ENCODE measurements around the gene STOX1. TPM values are rescaled to one million over a fixed set of nuclear protein-coding genes. Genes with fewer than 3 reads are reported as not detected.

Gene STOX1
- total and polyA plus RNA-seq, 2 of the 13 experiments (the other 11 are each of a cell fraction or from before 2014, with no cell fraction given) = 2.5 to 6.0 TPM

GRCh38 chr10:68900427-68901104 lies 73.2 kb downstream of the STOX1 start (continued):
- TF ChIP-seq GLMP (CRISPR knock-in tag; IDR thresholded peaks at IDR 0.05; ENCODE audit: borderline replicate concordance) (no peak), STAT6 (CRISPR knock-in tag; IDR thresholded peaks at IDR 0.05; ENCODE audit: borderline replicate concordance) (no peak), ZNF749 (CRISPR knock-in tag; IDR thresholded peaks at IDR 0.05; ENCODE audit: borderline replicate concordance) (no peak; the same call in 1 of the 2 replicates), ZSCAN31 (CRISPR knock-in tag; IDR thresholded peaks at IDR 0.05; ENCODE audit: low read depth) (no peak; the same call in 1 of the 2 replicates), ATF7 (IDR thresholded peaks at IDR 0.05) (no peak), ATF7 (CRISPR knock-in tag; IDR thresholded peaks at IDR 0.05) (0 out of 2 replicates have a peak, but pooled peaks have one; percentile 30), KLF13 (CRISPR knock-in tag; IDR thresholded peaks at IDR 0.05) (0 out of 2 replicates have a peak, but pooled peaks have one; percentile 88), EED (CRISPR knock-in tag; IDR thresholded peaks at IDR 0.05) (peak; percentile 69; the same call in 1 of the 2 replicates), DMAP1 (CRISPR knock-in tag; IDR thresholded peaks at IDR 0.05) (peak; percentile 94), ZNF646 (CRISPR knock-in tag; IDR thresholded peaks at IDR 0.05) (no peak), DPF2 (CRISPR knock-in tag; IDR thresholded peaks at IDR 0.05; ENCODE audit: borderline replicate concordance, low read depth) (no peak), ZNF781 (CRISPR knock-in tag; IDR thresholded peaks at IDR 0.05; ENCODE audit: borderline replicate concordance, not compliant biosample characterization) (peak; percentile 75), YEATS4 (CRISPR knock-in tag; IDR thresholded peaks at IDR 0.05; ENCODE audit: borderline replicate concordance) (peak; percentile 90), ZNF207 (IDR thresholded peaks at IDR 0.05; ENCODE audit: borderline replicate concordance) (no peak), SPEN (CRISPR knock-in tag; IDR thresholded peaks at IDR 0.05; ENCODE audit: low read depth) (peak; percentile 60), ISX (CRISPR knock-in tag; conservative IDR thresholded peaks at IDR 0.05) (no peak), MIER3 (CRISPR knock-in tag; IDR thresholded peaks at IDR 0.05; ENCODE audit: borderline replicate concordance) (0 out of 2 replicates have a peak, but pooled peaks have one; percentile 49), TCF7 (IDR thresholded peaks at IDR 0.05; ENCODE audit: low read depth) (no peak)
